ENCODE results near the gene NELFB.
A peak's percentile ranks its signal among the peaks of the same experiment; 100 is the strongest.
"Not testable (repeated sequence)": the region's sequence is repeated elsewhere in the genome, so short reads cannot be mapped to it uniquely, and the experiment has no call there.

The NELFB gene

GRCh38 chr9:137235424-137236237, 19.5 kb upstream of the NELFB start:
- DNase-seq = no peak

GRCh38 chr9:137236238-137236935, 18.7 kb upstream of the NELFB start:
- DNase-seq = peak; percentile 23

- DNase-seq = no peak
These were observed 18.1 kb upstream of the NELFB start for GRCh38 chr9:137236936-137237421.

- DNase-seq = no peak
These were observed 17.1 kb upstream of the NELFB start for GRCh38 chr9:137237759-137238726.

- not testable (repeated sequence) for DNase-seq
These were observed 15.5 kb upstream of the NELFB start for GRCh38 chr9:137239541-137240200.

GRCh38 chr9:137240318-137240840, 14.7 kb upstream of the NELFB start:
- no peak for DNase-seq

GRCh38 chr9:137240841-137241489, 14.2 kb upstream of the NELFB start, which contains the start of gene TUBB4B:
TUBB4B (plus strand) TSS chr9:137241287; CDS start chr9:137241361, 74 bp downstream.
- DNase-seq = peak; percentile 100

GRCh38 chr9:137241490-137242268, 13.4 kb upstream of the NELFB start:
- DNase-seq = peak; percentile 44

GRCh38 chr9:137242269-137243203, 12.6 kb upstream of the NELFB start:
- DNase-seq = no peak

- not testable (repeated sequence) for DNase-seq
These were observed 11.9 kb upstream of the NELFB start for GRCh38 chr9:137243266-137243625.

GRCh38 chr9:137243626-137244485, 11.3 kb upstream of the NELFB start:
- DNase-seq = no peak

GRCh38 chr9:137244486-137245449, 10.4 kb upstream of the NELFB start:
- no peak for DNase-seq

- DNase-seq = no peak
These were observed 9.4 kb upstream of the NELFB start for GRCh38 chr9:137245450-137246421.

- no peak for DNase-seq
These were observed 7.8 kb upstream of the NELFB start for GRCh38 chr9:137247135-137247915.

- DNase-seq = no peak
These were observed 7.3 kb upstream of the NELFB start for GRCh38 chr9:137247916-137248175.
